Hepatocyte (in vitro differentiated cells): ENCODE data around the gene TSR3. TPM values are rescaled to one million over a fixed set of nuclear protein-coding genes. Genes with fewer than 3 reads are reported as not detected.

Source experiments
- DNase-seq: peaks from one replicate; pipeline ENCODE4 v3.0.0-alpha.2; 2016; ENCODE audit warnings: low spot score
- H2AFZ ChIP-seq: fragments of 200-600 bp; sonication (generic); 2 replicates; pipeline ENCODE4 v1.6.0; 2016; ENCODE audit warnings: antibody characterized with exemption, mild to moderate bottlenecking
- H3K27ac ChIP-seq: fragments of 200-600 bp; sonication (generic); 2 replicates; pipeline ENCODE4 v1.5.1; 2016; ENCODE audit warnings: mild to moderate bottlenecking
- H3K27me3 ChIP-seq: fragments of 200-600 bp; sonication (generic); 2 replicates; pipeline ENCODE4 v1.6.1; 2016
- H3K36me3 ChIP-seq: fragments of 200-600 bp; sonication (generic); replicated peaks from 2 replicates; pipeline ENCODE4 v1.5.1; 2016; ENCODE audit warnings: low read depth; ENCODE audit not compliant: insufficient read depth
- H3K4me1 ChIP-seq: fragments of 200-600 bp; sonication (generic); 2 replicates; pipeline ENCODE4 v1.5.1; 2016; ENCODE audit warnings: mild to moderate bottlenecking, moderate library complexity; ENCODE audit not compliant: insufficient read depth
- H3K4me2 ChIP-seq: fragments of 200-600 bp; sonication (generic); 2 replicates; pipeline ENCODE4 v1.6.0; 2016
- H3K4me3 ChIP-seq: fragments of 200-600 bp; sonication (generic); 2 replicates; pipeline ENCODE4 v1.5.1; 2016; ENCODE audit warnings: mild to moderate bottlenecking
- H3K79me2 ChIP-seq: fragments of 200-600 bp; sonication (generic); 2 replicates; pipeline ENCODE4 v1.6.0; 2017; ENCODE audit warnings: mild to moderate bottlenecking
- H3K9me2 ChIP-seq: fragments of 200-600 bp; sonication (generic); replicated peaks from 2 replicates; pipeline ENCODE4 v1.6.0; 2017; ENCODE audit warnings: mild to moderate bottlenecking; ENCODE audit not compliant: insufficient read depth
- H3K9me3 ChIP-seq: fragments of 200-600 bp; sonication (generic); 2 replicates; pipeline ENCODE4 v1.5.1; 2016; ENCODE audit warnings: low read depth, mild to moderate bottlenecking
- H4K20me1 ChIP-seq: fragments of 200-600 bp; sonication (generic); 2 replicates; pipeline ENCODE4 v1.6.0; 2016; ENCODE audit warnings: mild to moderate bottlenecking; ENCODE audit not compliant: insufficient read depth, poor library complexity, severe bottlenecking
- EZH2 ChIP-seq: fragments of 200-600 bp; sonication (generic); IDR thresholded peaks from 2 replicates; pipeline ENCODE4 v1.6.1; 2016; ENCODE audit warnings: antibody characterized with exemption, mild to moderate bottlenecking, borderline replicate concordance
- EZH2phosphoT487 ChIP-seq: fragments of 200-600 bp; sonication (generic); IDR thresholded peaks from one replicate; pipeline ENCODE4 v1.6.1; 2018; ENCODE audit warnings: antibody characterized with exemption, mild to moderate bottlenecking, low read depth, moderate library complexity; ENCODE audit not compliant: unreplicated experiment, severe bottlenecking
- WGBS: methylation state at CpG from one replicate; pipeline ENCODE4 v1.1.6; 2016; ENCODE audit warnings: low lambda C conversion rate; ENCODE audit errors: missing lambda C conversion rate; 5-methylcytosine and 5-hydroxymethylcytosine counted together
- polyA plus RNA-seq: library from polyadenylated mRNA; unstranded; fragments of >200 nt; fragmentation: Nextera tagmentation; extraction: Ambion mirVana; gene quantifications from 2 replicates; pipeline ENCODE4 v1.2.1, GENCODE V29; 2016
- total RNA-seq: library from RNA; depleted of rRNA; stranded (reverse); fragments of >200 nt; gene quantifications from 2 replicates; pipeline ENCODE4 v1.2.3, GENCODE V29; 2014
- TF ChIP-seq, protein P1 (sequence below): fragments of 200-600 bp; sonication (generic); IDR thresholded peaks from 2 replicates; pipeline ENCODE4 v1.5.1; 2016; ENCODE audit warnings: antibody characterized with exemption, mild to moderate bottlenecking; ENCODE audit not compliant: poor library complexity

Gene TSR3
- total and polyA plus RNA-seq, 2 experiments from 2014 or later: 73.0 to 137 TPM

DNA sequence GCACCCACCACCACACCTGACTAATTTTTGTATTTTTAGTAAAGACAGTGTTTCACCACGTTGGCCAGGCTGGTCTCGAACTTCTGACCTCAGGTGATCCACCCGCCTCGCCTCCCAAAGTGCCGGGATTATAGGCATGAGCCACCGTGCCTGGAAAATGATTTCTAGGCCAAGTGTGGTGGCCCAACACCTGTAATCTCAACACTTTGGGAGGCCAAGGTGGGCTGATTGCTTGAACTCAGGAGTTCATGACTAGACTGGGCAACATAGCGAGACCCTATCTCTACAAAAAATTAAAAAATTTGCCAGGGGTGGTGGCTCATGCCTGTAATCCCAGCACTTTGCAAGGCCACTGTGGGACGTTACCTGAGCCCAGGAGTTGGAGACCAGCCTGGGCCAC, 29.3 kb downstream of the TSR3 start:
- H3K27me3 ChIP-seq: no peaks in the 10 kb centered on the region

GRCh38 chr16:1320658-1321240, 30.9 kb downstream of the TSR3 start:
- no peak overlapping the region for H3K27ac ChIP-seq
- no peak for DNase-seq
- WGBS: 92% methylated on average over 21 of the region's 22 CpGs
- H3K4me3 ChIP-seq: no peak overlapping the region
- H3K27me3 ChIP-seq: no peaks in the 10 kb centered on the region
- H3K9me2 ChIP-seq: no peaks in the 10 kb centered on the region
- no peaks in the 10 kb centered on the region for H3K36me3 ChIP-seq
- H2AFZ ChIP-seq: no peak overlapping the region
- no peak overlapping the region for H3K4me2 ChIP-seq
- H3K9me3 ChIP-seq: no peaks in the 10 kb centered on the region
- TF ChIP-seq EZH2 (no peak), EZH2phosphoT487 (no peak)
- TF ChIP-seq, protein P1, sequence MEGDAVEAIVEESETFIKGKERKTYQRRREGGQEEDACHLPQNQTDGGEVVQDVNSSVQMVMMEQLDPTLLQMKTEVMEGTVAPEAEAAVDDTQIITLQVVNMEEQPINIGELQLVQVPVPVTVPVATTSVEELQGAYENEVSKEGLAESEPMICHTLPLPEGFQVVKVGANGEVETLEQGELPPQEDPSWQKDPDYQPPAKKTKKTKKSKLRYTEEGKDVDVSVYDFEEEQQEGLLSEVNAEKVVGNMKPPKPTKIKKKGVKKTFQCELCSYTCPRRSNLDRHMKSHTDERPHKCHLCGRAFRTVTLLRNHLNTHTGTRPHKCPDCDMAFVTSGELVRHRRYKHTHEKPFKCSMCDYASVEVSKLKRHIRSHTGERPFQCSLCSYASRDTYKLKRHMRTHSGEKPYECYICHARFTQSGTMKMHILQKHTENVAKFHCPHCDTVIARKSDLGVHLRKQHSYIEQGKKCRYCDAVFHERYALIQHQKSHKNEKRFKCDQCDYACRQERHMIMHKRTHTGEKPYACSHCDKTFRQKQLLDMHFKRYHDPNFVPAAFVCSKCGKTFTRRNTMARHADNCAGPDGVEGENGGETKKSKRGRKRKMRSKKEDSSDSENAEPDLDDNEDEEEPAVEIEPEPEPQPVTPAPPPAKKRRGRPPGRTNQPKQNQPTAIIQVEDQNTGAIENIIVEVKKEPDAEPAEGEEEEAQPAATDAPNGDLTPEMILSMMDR: no peak
- no peaks in the 10 kb centered on the region for H3K4me1 ChIP-seq
- peaks cover 35% of the 10 kb centered on the region for H3K79me2 ChIP-seq
- peaks cover 36% of the 10 kb centered on the region for H4K20me1 ChIP-seq

More for the DNA sequence above, 29.3 kb downstream of the TSR3 start:
- 100% methylated on average over 8 of the region's 8 CpGs for WGBS
- Histone ChIP-seq H3K9me2 (no peaks in the 10 kb centered on the region), H3K4me2 (no peak overlapping the region), H3K4me3 (no peak overlapping the region), H3K79me2 (peaks cover 20% of the 10 kb centered on the region), H3K36me3 (no peaks in the 10 kb centered on the region), H4K20me1 (peaks cover 23% of the 10 kb centered on the region), H3K9me3 (no peaks in the 10 kb centered on the region), H2AFZ (no peak overlapping the region), H3K4me1 (no peaks in the 10 kb centered on the region), H3K27ac (no peak overlapping the region)
- no peak for DNase-seq
- no peak for TF ChIP-seq EZH2
- TF ChIP-seq EZH2phosphoT487: no peak
- TF ChIP-seq, protein P1: no peak

- WGBS: 97% methylated on average over 11 of the region's 12 CpGs
- H3K4me1 ChIP-seq: no peaks in the 10 kb centered on the region
- H3K9me2 ChIP-seq: no peaks in the 10 kb centered on the region
- H3K4me2 ChIP-seq: no peak overlapping the region
- peaks cover 41% of the 10 kb centered on the region for H4K20me1 ChIP-seq
- H2AFZ ChIP-seq: no peak overlapping the region
- no peak for DNase-seq
- no peak for TF ChIP-seq EZH2phosphoT487
- TF ChIP-seq, protein P1: no peak
- no peak for TF ChIP-seq EZH2
- peaks cover 41% of the 10 kb centered on the region for H3K79me2 ChIP-seq
- no peaks in the 10 kb centered on the region for H3K27me3 ChIP-seq
- no peaks in the 10 kb centered on the region for H3K36me3 ChIP-seq
- no peak overlapping the region for H3K27ac ChIP-seq
- no peak overlapping the region for H3K4me3 ChIP-seq
- no peaks in the 10 kb centered on the region for H3K9me3 ChIP-seq
Measured at GRCh38 chr16:1320097-1320496, 31.6 kb downstream of the TSR3 start.

- peaks cover 52% of the 10 kb centered on the region for H3K79me2 ChIP-seq
- 92% methylated on average over 33 of the region's 33 CpGs for WGBS
- H3K36me3 ChIP-seq: no peaks in the 10 kb centered on the region
- H3K9me2 ChIP-seq: no peaks in the 10 kb centered on the region
- no peak for DNase-seq
- H3K27ac ChIP-seq: no peak overlapping the region
- H2AFZ ChIP-seq: no peak overlapping the region
- no peak overlapping the region for H3K4me2 ChIP-seq
- TF ChIP-seq EZH2 (no peak), EZH2phosphoT487 (no peak)
- TF ChIP-seq, protein P1: no peak
- H4K20me1 ChIP-seq: peaks cover 45% of the 10 kb centered on the region
- H3K4me1 ChIP-seq: no peaks in the 10 kb centered on the region
- no peak overlapping the region for H3K4me3 ChIP-seq
- H3K9me3 ChIP-seq: no peaks in the 10 kb centered on the region
- H3K27me3 ChIP-seq: no peaks in the 10 kb centered on the region
Measured at GRCh38 chr16:1319041-1319440, 32.6 kb downstream of the TSR3 start.
